Endothelial cell of umbilical vein (primary cell): ENCODE results near the gene PARD3B.

Experiments
- CTCF ChIP-seq, 2 donors: IDR thresholded peaks; 1 replicate in 1 of 2; 2 replicates in 1 of 2; pipeline ENCODE4 v1.5.1; 2011; ENCODE audit warnings: low read length in 2 of 2, mild to moderate bottlenecking in 2 of 2, moderate library complexity in 2 of 2, control low read depth in 1 of 2, inconsistent platforms in 1 of 2, low read depth in 1 of 2; ENCODE audit not compliant: insufficient read depth in 1 of 2; ENCODE audit errors: extremely low read depth in 1 of 2
- EZH2 ChIP-seq: IDR thresholded peaks from 2 replicates; pipeline ENCODE4 v1.6.1; 2012; ENCODE audit warnings: borderline replicate concordance, low read depth, mild to moderate bottlenecking, moderate library complexity, low read length, inconsistent platforms; ENCODE audit not compliant: severe bottlenecking
- JUN ChIP-seq: IDR thresholded peaks from 2 replicates; pipeline ENCODE4 v1.6.1; 2011; ENCODE audit warnings: borderline replicate concordance, low read depth; ENCODE audit not compliant: insufficient read length, insufficient read depth
- MAX ChIP-seq: IDR thresholded peaks from 2 replicates; pipeline ENCODE4 v1.6.1; 2011; ENCODE audit not compliant: insufficient read depth, insufficient read length
- MYC ChIP-seq: IDR thresholded peaks from one replicate; pipeline ENCODE4 v1.6.1; 2011; ENCODE audit warnings: mild to moderate bottlenecking, low read depth, low read length
- POLR2A ChIP-seq: IDR thresholded peaks from 2 replicates; pipeline ENCODE4 v1.6.1; 2012; ENCODE audit warnings: low read depth, mild to moderate bottlenecking, control low read depth, low read length
- POLR2AphosphoS5 ChIP-seq: IDR thresholded peaks from 2 replicates; pipeline ENCODE4 v1.6.1; 2012; ENCODE audit warnings: low read depth, mild to moderate bottlenecking, control low read depth, low read length, moderate library complexity; ENCODE audit not compliant: insufficient read depth

DNA sequence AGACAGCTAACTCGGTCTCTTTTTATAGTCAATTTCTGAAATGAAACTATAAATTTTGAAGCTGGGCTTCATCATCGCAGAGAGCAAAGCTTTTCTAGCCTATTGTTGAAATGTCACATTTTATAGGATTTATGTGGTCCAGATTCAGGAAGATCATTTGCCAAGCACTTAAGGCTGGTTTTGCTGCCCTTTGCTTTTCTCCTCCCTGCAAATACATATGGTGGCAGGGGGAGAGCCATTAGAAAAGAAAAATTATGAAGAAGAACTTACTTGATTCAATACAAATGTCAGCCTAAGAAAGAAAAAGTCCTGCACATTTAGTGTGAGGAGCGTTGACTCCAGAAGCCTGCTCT lies 930.1 kb downstream of the PARD3B start:
- TF ChIP-seq POLR2AphosphoS5 (no peak), CTCF (IDR thresholded peaks at IDR 0.05; ENCODE audit: extremely low read depth in 1 of 2, insufficient read depth in 1 of 2, low read depth in 1 of 2, low read length in 2 of 2) (no peak), POLR2A (no peak), JUN (no peak), MAX (no peak), EZH2 (no peak), MYC (no peak)
